GOT3 (cell line): ENCODE data around the gene TPST2.

ENCODE experiments used
- DNase-seq: peaks from one replicate; lab custom pipeline; 2025; ENCODE audit warnings: mixed read lengths; lab: John Stamatoyannopoulos, UW

The TPST2 gene

DNA sequence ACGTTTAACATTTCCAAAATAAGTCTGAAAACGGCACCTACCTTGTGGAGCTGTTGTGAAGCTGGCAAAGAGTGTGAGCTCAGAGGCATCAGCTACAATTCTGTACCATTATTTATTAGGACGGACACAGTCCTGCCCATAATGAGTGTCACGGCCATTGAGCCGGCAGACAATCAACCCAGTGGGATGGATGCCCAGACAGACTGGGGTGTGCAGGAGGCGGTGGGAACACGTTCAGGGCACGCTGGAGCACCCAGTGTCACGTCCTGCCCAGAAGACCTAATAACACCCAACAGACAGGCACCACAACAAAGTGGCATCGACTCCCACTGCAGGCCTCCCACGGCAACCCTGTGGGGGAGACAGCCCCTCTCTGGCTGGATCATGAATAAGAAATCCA lies 34.5 kb downstream of the TPST2 start:
- DNase-seq = no peak

DNA sequence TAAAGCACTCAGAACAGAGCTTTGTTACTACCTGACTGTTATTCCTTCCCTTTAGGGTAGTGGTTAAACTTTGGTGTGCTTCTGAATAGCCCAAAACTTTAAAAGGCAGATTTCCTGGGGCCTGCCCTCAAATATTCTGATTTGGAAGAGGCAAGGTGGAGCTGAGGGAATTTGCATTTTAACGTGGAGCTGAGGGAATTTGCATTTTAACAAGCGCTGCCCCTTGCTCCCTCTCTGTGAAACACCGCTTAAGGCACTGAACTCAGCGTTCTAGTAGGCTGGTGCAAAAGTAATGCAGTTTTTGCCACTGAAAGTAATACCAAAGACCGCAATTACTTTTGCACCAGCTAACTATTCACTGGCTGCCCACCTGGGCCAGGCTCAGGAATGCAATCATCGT lies 35.0 kb downstream of the TPST2 start:
- DNase-seq = no peak

DNA sequence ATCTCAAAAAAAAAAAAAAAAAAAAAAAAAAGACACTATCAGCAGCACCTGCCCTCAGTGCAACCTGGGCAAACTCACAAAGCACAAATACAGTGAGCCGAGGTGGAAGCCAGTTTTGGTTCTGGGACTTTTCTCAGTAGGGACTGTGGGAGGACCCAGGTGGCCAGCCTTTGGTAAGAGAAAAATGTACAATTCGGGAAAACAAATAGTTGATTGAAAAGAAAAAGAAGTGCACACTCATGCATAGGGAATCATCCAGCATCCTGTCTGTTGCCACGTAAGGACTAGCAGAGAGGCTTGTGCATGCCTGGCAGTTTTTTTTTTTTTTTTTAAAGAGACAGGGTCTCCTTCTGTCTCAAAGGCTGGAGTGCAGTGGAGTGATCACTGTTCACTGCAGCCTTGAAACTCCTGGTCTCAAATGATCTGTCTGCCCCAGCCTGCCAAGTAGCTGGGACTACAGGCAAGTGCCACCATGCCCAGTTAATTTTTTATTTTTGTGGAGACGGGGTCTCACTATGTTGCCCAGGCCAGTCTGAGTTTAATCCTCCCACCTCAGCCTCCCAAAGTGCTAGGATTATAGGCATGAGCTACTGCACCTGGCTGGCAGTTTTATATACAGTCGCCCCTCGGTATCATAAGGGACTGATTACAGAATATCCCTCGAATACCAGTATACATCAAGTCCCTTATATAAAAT lies 36.7 kb downstream of the TPST2 start:
- no peak for DNase-seq

DNA sequence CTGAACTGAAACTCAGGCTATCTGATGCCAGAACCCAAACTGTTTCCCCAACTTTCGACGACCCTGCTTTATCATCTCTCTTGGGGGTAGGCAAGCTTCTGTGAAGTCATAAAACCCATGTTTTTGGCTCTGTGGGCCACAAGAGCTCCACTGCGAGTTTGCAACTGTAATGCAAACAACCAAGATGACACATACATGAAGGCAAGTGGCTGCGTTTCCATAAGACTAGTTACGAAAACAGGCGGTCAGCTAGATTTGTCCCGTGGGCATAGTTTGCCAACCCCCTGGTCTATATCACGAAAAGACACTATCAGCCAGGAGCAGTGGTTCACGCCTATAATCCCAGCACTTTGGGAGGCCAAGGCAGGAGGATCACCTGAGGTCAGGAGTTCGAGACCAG lies 37.5 kb downstream of the TPST2 start:
- peak; percentile 11 for DNase-seq

GRCh38 chr22:26551568-26551967 lies 38.4 kb downstream of the TPST2 start:
- no peak for DNase-seq

GRCh38 chr22:26550498-26551033 lies 39.4 kb downstream of the TPST2 start:
- DNase-seq = peak; percentile 26

GRCh38 chr22:26549902-26550497 lies 39.9 kb downstream of the TPST2 start:
- DNase-seq = no peak

DNA sequence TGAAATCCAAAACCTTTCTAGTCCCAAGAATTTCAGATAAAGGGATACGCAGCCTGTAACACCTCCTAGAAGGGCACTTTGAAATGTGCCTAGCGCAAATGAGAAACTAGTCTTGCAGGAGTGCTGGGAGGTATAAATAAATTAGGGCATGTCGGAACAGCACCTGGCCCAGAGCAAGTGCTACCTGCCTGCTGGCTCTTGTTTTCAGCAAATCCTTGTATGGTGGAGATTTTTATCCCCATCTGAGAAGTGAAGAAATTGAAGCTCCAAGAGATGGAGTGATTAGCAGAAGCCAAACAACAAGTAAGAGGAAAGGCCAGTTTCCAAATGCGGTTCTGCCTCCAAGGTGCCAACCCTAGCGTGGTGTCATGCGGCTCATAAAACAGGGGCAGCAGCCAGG lies 40.9 kb downstream of the TPST2 start:
- no peak for DNase-seq

GRCh38 chr22:26548303-26548702 lies 41.6 kb downstream of the TPST2 start:
- no peak for DNase-seq

DNA sequence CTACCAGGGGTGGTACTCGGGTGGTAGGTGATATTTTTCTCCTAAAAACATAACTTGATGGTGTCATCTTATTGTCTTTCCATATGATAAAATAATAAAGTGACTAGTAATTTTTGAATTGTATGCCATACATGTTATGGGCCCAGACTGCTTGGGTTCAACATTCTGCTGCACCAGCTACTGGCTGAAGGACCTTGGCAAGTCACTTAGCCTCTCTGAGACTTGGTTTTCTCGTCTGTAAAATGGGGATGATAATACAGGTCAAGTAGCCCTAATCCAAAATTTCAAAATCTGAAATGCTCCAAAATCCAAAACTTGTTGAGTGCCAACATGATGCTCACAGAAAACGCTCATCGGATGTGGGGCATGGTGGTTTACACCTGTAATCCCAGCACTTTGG lies 42.1 kb downstream of the TPST2 start:
- no peak for DNase-seq

DNA sequence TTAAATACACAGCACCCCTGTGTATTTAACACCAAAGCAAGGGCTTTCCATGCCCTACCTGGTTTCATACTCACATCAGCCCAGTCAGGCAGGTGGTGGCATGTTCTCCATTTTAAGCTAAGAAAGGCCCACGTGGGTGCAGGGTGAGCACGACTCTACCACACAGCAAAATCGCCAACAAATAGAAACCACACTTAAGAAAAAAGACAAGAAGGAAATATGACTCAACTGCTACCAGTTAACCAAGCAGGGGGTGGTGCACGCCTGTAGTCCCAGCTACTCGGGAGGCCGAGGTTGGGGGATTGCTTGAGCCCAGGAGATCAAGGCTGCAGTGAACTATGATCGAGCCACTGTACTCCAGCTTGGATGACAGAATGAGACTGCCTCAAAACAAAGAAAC lies 42.5 kb downstream of the TPST2 start:
- DNase-seq = no peak

DNA sequence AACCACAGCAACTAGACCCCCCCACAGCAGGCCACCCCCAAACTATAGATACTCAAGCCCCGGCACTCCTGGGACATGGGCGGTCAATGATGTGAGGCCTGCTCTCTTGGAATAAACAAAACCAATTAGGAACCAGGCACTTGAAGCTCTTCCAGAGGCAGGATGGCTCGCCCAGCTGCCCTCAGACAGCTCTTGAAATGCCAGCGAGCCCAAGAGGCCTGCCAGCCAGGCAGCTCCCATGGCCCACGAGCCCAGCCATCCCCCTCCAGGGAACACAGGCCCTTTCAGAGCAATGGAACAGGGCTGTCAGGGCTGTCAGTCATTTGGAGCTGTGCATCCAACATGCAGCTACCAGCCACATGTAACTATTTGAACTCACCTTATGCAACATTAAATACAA lies 43.6 kb downstream of the TPST2 start:
- no peak for DNase-seq

- no peak for DNase-seq
These were observed 44.1 kb downstream of the TPST2 start for GRCh38 chr22:26545827-26546226.

DNA sequence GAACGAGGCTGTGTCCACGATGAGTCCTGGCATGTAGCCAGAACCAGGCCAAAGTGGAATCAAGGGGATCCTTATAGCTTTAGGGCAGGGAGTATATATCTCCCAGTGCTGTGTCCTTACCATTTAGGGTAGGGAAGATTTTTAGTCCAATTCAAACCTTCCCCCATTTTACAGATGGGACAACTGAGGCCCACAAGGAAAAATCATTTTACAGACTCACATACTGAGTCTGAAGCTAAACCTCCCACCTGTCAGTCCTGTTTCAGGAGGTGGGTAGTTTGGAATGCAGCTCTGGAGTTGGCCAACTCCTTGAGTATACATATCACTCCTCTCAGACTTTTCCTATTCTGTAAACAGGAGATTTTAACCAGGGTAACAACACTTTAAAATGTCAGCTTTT lies 44.5 kb downstream of the TPST2 start:
- DNase-seq = no peak

DNA sequence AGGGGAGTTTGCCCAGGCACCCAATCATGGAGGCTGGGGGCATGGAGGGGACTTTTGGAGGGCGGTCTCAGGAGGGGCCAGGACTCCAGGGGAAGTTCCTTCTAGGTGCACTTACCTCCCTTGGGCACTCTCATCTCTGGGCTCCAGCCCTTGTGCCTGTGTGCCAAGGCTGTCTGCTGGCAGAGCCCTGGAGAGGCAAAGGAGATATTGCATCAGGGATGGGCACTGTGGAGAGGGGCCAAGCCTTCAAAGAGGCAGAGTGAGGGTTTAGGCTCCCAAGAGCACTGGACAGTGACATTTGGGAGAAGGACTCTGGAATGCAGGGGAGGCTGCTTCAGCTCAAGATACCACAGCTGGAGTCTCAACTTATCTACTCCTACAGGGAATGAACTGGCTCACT lies 45.4 kb downstream of the TPST2 start:
- DNase-seq = no peak

DNA sequence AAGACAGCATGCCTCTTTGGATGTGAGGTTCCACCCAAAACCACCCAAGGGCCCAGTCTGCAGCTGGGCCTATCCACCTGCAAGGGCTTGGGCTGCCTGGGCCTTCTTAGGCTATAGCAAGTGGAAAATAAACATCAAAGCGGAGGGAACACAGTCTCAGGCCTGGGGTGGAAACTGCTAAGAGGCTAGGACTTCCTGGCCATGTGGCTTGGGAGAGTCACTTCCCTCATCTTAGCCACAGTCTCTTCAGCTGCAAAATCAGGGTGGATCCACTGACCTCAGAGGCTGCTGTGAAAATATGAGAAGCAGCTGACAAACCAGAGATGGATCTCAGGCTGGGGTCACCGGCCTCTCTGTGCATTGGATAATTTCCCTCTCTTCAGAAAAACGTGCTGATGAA lies 47.1 kb downstream of the TPST2 start:
- DNase-seq = no peak

- no peak for DNase-seq
These were observed 48.6 kb downstream of the TPST2 start for GRCh38 chr22:26541167-26541819.

GRCh38 chr22:26540119-26540518 lies 49.8 kb downstream of the TPST2 start:
- DNase-seq = no peak

- DNase-seq = no peak
These were observed 53.2 kb downstream of the TPST2 start for GRCh38 chr22:26536762-26537134.

DNA sequence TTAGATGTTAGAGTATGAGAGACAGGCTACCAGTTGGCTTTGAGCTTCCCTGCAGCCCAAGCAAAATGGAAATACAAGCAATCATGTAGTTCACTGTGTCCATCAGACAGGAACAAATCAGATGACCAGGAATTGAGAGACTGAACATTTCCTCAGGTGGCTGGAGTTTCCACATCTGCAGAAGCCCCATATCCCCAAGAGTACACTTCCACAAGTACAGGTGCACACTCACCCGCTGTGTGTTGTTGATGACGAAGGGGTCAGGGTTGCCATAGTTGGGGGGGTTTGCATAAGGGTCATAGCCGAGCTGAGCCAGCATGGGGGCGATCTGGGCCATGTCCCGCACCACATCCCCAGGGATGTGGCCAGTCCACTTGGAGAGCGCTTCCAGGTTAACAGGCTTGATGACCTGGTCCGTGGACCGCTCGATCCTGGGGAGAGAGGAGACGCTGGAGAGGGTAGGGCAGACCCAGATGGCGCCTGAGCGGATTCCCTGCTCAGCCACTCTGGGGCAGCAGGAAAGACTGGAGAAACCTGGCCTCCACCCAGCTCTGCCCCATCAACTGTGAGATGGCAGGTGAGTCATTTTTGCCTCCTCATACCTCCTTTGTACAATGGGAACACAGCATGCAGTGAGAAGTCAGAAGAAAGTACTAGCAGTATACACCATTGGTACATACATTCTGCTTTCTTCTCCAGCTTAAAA lies 53.7 kb downstream of the TPST2 start:
- no peak for DNase-seq

GRCh38 chr22:26535603-26535908 lies 54.4 kb downstream of the TPST2 start:
- DNase-seq = no peak

DNA sequence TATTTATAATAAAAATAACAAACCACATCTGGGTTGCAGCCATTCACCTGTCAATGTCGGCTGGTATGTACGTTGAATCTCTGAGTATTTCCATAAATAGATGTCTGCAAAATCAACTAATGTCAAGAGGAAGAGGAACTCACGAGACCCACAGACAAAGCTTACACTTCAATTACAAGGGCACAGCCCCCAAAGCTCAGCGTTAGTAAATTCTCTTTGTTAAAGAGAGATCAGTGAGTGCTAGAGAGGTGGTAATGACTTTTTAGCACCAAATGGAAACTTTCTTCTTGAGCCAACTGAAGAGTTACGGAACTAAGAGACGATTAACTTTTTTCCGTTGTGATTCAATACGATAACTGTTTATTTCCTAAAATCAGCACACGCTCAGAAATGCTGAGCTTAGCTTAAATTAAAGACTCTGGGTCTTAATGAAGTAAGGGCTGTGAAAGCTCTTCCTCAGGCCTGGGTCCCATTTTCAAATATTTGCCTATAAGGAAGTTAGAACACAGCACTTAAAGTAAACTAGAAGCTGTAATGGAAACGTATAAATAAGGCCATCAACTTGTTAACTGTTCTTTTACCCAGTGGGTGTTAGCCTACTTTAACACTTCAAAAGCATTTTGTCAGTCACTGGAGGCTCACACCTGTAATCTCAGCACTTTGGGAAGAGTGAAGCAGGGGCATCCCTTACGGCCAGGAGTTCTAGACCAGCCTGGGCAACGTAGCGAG lies 54.9 kb downstream of the TPST2 start:
- no peak for DNase-seq
